RWPE1 (cell line): ENCODE data around the gene TAGLN.

Source experiments
- CTCF ChIA-PET: fragments of 350-600 bp; sonication (Branson Sonifier 250); formaldehyde crosslinking; extraction: SDS; loops from one replicate; lab custom pipeline; 2021; lab: Yijun Ruan, JAX
- POLR2A ChIA-PET: fragments of 400-600 bp; formaldehyde crosslinking; extraction: SDS; loops from one replicate; lab custom pipeline; 2020; ENCODE audit warnings: antibody characterized with exemption; ENCODE audit not compliant: low non-redundant PET; lab: Yijun Ruan, JAX
- DNase-seq: peaks from one replicate; pipeline ENCODE4 v3.0.0; 2012; ENCODE audit warnings: low spot score
- H3K27ac ChIP-seq: fragments of 450-650 bp; 2 replicates; pipeline ENCODE4 v1.5.1; 2017
- CTCF ChIP-seq: fragments of 450-650 bp; conservative IDR thresholded peaks from 2 replicates; pipeline ENCODE4 v1.5.1; 2017; ENCODE audit warnings: low read depth, mild to moderate bottlenecking

The TAGLN gene

DNA sequence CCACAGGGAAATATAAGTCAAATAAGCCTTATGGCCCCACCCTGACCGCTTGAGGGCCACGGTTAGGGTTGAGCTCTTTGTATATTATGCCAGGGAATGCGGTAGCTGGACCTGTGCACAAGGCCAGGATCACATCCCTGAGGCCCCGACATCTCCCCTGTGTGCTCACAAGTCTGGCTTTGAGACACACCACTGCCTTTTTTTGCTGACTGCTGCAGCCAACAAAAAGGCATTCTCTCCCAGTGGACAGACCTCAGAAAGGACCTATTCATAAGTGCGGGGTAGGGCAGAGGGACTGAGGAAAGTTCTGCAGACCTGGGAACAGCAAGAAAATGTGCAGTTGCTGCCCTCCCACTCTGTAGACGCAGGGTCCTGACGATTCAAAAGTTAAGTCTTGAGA, 24.1 kb upstream of the TAGLN start:
- CTCF ChIA-PET, result interaction anchor here (1.1 kb wide), 1 partner anchor 57 kb away, joined by 3 read pairs; the partner anchor contains the start of gene PCSK7
- DNase-seq, result no peak
- no peak for TF ChIP-seq CTCF
- peak overlapping the region; percentile 39 for H3K27ac ChIP-seq
- POLR2A ChIA-PET, result no interaction called here

- peak overlapping the region; percentile 39; the same call in 1 of the 2 replicates for H3K27ac ChIP-seq
- ChIA-PET CTCF (no interaction called here), POLR2A (no interaction called here)
- TF ChIP-seq CTCF, result no peak
- no peak for DNase-seq
Observed at GRCh38 chr11:117175781-117176180, 23.4 kb upstream of the TAGLN start.

- DNase-seq, result no peak
- CTCF ChIA-PET, result no interaction called here
- no peak for TF ChIP-seq CTCF
- no peak overlapping the region for H3K27ac ChIP-seq
- POLR2A ChIA-PET, result no interaction called here
Observed at GRCh38 chr11:117176186-117176585, 23.0 kb upstream of the TAGLN start.

DNA sequence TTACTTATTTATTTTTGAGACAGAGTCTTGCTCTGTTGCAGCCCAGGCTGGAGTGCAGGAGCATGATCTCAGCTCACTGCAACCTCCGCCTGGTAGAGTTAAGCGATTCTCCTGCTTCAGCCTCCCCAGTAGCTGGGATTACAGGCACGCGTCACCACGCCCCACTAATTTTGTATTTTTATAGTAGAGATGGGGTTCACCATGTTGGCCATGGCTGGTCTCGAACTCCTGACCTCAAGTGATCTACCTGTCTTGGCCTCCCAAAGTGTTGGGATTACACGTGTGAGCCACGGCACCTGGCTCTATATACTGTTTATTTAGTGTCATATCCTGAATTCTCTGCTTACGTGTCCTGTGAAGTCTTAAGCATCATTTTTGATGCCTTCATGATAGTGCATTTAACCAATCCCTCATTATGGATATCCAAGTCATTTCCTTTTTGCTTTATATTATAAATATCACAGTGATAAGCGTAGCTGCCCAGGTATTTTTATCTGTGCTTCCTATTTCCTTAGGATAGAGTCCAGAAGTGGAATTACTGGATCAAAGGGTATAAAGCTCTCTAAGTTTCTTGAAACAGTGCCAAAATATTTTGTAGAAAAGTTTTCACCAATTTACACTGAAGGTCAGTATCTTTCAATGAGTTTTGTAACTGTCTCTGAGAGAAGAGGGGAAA, 21.5 kb upstream of the TAGLN start:
- DNase-seq, result no peak
- CTCF ChIA-PET, result no interaction called here
- no peak for TF ChIP-seq CTCF
- POLR2A ChIA-PET, result no interaction called here
- peak overlapping the region; percentile 78 for H3K27ac ChIP-seq

GRCh38 chr11:117178210-117179034, 20.7 kb upstream of the TAGLN start, which contains the start of gene SIDT2:
SIDT2 (plus strand) TSS chr11:117178743; CDS start chr11:117179264, 521 bp downstream.
- no peak for TF ChIP-seq CTCF
- CTCF ChIA-PET, result interaction anchor here (1.1 kb wide), 1 partner anchor 298 kb away, joined by 5 read pairs; no protein-coding TSS in a partner anchor
- POLR2A ChIA-PET, result interaction anchor here (0.6 kb wide), 1 partner anchor 8 kb away, joined by 12 read pairs; no protein-coding TSS in a partner anchor
- DNase-seq, result peak; percentile 83
- H3K27ac ChIP-seq, result peak within 1 kb of the TSS; percentile 78
